ENCODE results near the gene RANBP1.

Gene RANBP1

DNA sequence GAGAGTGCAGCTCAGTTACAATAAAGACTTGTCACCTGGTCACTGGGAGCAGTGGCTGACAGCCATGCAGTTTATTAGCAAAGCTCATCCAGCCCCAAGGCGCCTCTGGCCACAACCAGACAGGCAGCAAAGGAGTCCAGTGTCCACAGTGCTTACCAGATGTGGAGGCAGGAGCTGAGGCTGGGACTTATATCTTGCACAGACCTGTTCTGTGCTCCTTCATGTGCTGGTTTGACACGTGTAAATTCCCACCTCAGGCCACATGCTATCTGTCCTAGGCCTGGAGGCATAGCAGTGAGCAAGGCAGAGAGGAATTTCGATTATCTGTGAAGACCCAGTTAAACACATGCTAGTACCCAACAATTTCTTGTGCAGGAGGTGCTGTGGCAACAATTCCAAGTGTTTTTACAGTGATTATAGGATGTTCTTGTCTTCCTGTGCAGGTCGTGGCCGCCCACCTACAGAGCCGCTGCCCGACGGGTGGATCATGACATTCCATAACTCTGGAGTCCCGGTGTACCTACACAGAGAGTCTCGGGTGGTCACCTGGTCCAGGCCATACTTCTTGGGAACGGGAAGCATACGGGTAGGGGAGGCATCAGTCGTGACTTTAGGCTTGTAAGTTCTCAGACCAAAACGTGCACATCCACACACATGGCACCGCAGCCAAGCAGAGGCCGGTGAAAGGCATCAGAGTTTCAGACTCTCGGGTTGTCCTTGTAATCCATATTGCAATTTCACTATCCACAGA is 26.5 kb upstream of the RANBP1 start:
- no peak for DNase-seq

DNA sequence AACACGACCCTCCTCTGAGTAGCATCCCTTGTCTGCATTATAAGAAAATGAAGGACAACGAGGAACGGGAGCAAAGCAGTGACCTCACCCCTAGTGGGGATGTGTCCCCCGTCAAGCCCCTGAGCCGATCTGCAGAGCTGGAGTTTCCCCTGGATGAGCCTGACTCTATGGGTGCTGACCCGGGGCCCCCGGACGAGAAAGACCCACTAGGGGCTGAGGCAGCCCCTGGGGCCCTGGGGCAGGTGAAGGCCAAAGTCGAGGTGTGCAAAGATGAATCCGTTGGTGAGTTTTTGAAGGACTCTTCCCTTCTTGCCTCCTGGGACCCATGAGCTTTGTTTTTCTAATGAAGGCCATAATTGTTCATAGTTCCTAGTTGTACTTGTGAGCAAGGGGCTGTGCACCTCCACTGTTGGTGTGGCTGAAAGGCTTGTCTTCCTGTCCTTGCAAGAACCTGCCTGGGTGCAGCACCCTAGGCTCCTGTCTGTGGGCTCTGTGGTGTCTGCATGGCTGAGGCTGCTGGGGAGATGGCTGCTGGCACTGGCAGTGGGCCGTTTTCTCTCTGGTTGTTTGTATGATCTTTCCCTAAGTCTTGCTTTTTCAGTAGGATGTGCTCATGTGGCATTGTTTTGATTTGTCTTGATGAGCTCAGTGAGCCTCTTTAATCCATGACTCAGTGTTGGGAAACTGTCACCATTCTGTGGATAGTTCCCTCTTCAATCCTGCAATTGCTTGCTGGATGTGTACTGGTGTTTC is 25.8 kb upstream of the RANBP1 start:
- DNase-seq = no peak

- no peak for DNase-seq
Observed at GRCh38 chr22:20090730-20091240, 25.1 kb upstream of the RANBP1 start.

DNA sequence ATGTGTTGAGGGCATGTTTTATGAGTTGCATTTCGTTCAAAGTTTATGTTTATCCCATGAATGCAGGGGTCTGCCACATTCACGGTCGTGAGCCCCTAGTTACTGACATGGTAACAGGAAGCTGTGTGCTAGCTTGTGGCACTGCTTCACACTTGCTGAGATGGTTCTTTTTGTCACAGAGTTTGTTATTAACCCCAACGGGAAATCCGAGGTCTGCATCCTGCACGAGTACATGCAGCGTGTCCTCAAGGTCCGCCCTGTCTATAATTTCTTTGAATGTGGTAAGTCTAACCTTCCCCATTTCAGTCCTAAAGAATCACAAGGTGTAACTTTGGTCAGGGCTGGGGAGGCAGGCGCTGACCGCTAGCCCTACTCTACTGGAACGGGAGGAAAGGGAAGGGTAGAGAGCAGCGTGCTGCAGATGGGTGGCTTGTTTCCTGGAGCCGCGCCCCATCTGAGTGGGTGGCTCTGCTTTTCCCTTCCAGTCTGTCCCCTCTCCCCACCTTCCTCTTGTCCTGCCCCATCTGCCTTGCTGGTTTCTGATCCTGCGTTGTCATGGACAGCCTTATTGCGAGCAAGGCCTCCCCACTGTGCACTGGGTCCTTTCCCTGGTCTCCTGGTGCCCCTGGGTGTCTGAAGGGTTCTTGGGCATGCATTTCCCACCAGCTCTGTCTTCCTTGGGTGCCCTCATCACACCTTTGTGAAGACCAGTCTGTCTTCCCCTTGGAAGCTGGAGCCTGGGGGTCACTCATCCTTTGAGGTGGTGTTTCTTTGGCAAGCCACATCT is 24.0 kb upstream of the RANBP1 start:
- DNase-seq = peak; percentile 54

DNA sequence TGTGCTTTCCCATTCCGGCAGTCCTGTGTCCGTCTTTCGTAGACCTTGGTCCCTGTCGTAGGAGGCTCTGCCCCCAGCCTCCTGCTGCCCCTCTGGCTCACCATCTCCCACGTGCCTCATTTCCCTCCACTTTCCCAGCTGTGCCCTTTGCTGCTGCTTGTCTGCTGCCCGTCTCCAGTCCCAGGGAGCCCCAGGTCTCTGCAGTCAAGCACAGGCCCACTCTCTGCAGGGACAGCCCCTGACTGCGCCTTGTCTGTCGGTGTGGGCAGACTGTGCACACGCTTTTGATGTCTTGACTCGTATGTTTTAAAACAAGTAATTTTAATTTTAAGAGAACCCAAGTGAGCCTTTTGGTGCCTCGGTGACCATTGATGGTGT is 23.4 kb upstream of the RANBP1 start:
- DNase-seq = peak; percentile 56

- DNase-seq = no peak
Observed at GRCh38 chr22:20093418-20094196, 22.3 kb upstream of the RANBP1 start.

DNA sequence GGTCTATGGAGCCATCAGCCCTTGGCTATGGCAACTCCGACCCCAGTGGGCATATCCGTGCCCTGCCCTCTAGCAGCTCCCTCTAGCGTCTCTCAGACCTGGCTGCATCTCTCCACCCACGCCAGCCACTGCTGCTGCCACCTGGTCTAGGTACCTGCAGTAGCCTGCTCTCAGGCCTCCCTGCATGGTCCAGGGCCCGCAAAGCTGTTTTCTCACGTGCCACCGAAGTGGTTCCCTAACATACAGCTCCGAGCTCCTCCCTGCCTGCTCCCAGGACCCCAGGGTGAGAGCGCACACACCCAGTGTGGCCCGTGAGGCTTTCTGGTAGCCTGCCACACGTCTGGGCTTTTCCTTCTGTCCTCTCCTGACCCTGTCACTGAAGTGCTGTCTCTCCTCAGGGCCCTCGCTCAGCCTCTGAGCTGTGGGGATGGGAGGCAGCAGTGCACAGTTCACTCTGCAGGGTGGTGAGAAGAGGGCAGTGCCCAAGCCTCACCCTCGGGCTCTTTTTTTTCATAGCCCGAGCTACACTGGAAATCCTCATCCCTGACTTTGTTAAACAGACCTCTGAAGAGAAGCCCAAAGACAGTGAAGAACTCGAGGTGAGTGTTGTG is 21.6 kb upstream of the RANBP1 start:
- no peak for DNase-seq

DNA sequence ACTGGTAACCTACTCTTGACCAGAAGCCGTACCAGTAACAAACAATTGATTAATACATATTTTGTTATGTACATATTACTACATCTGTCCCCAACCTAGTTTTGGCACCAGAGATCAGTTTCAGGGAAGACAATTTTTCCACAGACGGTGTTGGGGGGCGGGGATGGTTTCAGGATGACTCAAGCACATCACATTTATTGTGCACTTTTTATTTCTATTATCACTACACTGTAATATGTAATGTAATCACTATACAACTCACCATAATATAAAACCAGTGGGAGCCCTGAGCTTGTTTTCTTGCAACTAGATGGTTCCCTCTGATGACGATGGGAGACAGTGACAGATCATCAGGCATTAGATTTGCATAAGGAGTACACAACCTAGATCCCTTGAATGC is 20.4 kb upstream of the RANBP1 start:
- DNase-seq = peak; percentile 72

DNA sequence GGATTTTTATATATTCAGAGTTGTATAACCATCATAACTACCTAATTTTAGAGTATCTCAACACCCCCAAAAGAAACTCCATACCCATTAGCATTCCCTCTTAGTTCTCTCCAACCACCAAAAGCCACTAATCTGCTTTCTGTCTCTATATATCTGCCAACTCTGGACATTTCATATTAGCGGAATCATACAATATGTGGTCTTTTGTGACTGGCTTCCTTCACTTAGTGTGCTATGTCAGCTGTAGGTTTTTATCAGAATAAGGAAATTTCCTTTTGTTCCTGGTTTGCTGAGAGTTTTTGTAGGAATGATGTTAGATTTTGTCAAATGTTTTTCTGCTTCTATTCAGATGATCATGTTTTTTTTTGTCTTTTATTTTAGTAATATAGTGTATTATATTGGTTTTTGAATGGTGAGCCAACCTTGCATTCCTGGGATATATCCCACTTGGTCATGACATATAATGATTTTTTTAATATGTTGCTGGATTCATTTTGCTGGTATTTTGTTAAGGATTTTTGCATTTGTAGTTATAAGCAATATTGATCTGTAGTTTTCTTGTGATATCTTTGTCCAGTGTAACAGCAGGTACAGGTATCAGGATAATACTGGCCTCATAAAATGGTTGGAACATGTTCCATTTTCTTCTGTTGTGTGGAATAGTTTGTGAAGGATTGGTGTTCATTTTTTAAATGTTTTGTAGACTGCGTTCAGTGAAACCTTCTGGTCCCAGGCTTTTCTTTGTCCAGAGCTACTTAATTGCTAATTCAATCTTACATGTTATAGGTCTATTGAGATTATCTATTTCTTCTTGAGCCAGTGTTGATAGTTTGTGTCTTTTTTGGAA is 19.1 kb upstream of the RANBP1 start:
- no peak for DNase-seq

- DNase-seq = no peak
Observed at GRCh38 chr22:20099099-20099711, 16.7 kb upstream of the RANBP1 start.

GRCh38 chr22:20101638-20102037 is 14.3 kb upstream of the RANBP1 start:
- no peak for DNase-seq

GRCh38 chr22:20102203-20102780 is 13.6 kb upstream of the RANBP1 start:
- no peak for DNase-seq

DNA sequence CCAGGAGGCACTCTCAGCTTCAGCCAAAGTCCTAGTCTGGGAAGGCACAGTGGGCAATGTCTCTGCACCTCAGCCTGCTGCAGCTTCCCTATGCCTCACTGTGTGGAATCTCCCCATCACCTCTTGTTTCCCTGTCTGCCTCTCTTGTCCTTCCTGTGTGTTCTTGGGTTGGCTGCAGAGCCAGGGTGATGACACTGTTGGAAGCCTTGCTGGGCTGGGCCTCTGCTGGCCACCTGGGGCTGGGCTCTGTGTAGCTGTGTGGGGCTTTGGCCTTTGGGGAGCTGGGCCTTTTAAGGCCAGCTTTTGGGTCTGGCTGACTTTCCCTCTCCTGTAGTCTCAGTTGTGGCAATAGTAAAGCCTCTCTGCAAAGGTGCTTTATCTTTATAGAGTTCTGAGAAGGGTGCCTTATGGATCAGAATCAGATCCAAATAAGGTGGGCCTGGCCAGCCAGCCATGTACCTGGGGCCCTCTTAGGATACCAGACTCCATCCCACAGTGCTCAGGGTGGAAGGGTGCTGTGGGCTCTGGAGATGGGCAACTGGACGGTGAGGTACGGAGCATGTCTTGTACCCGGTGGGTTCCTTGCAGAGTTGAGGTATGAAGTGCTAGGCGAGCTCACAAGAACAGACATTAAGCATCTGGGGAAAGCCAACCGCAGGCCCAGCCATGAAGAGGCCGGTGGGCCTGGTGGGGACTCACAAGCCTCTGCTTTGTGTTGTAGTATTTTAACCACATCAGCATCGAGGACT is 10.3 kb upstream of the RANBP1 start:
- DNase-seq = no peak

DNA sequence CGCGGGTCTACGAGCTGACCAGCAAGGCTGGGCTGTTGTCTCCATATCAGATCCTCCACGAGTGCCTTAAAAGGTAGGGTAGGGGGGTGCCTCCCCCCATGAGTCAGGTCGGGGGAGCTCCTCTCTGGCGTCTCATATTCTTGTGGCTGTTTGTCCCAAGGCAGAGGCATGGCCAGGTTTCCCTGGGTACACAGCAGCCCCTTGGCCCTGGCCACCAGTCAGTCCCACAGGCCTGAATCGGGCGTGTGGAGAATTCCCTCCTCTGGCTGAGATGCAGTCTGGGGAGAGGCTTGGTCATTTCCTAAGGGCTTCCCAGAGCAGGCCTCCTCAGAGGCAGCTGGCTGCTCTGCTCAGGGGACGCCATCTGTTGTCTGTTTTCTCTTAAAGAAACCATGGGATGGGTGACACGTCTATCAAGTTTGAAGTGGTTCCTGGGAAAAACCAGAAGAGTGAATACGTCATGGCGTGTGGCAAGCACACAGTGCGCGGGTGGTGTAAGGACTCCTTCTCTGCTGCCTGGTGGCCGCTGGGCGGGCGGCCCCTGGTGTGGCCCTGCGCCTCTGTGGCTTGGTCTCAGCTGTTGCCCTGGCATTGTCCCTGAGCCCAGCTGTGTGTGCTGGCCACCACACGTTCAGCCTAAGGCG is 9.6 kb upstream of the RANBP1 start:
- DNase-seq = no peak

DNA sequence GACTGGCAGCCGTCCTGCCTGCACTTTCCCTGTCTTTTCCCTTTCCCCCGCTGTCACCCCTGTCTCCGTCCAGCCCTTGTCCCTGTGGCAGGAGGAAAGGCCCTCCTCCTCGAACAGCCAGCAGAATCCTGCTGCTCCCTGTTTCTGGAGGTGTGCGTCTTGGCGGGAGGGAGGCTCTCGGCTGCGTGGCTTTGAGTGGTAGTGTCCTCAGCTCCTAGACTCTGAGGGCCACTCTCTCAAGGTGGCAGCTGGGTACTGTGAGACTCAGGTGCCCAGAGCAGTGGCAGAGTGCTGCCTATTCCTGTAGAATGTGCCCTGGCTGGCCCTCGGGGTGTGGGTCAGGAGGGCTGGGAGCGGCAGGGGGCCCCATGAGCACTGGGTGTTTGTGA is 9.1 kb upstream of the RANBP1 start:
- no peak for DNase-seq

DNA sequence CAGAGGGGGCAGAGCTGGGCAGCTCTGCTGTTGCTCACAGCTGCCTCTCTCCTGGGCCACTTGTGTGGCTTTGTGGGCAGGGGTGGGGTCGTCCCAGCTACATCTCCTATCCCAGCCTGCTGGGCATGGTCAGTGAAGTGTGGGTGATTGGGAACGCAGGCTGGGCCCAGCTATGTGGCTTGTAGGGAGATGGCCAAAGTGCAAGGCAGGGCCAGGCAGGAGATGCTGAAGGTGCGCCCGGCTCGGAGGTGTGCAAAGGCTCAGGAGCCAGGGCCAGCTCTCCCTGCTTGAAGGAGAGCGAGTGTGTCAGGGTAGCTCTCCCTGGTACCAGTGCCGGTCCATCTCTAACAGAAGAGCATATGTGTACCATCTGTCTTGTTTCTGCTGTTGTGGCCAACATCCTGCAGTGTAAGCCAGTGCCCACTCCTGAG is 8.4 kb upstream of the RANBP1 start:
- DNase-seq = no peak

GRCh38 chr22:20107951-20108756 is 7.8 kb upstream of the RANBP1 start:
- DNase-seq = no peak

- DNase-seq = no peak
Observed at GRCh38 chr22:20108757-20109230, 7.1 kb upstream of the RANBP1 start.

All from activated CD8-positive, alpha-beta memory T cell treated with anti-CD3 and anti-CD28 coated beads for 24 hours (primary cell).